WTC11 (cell line): Measurements from ENCODE around the gene GABRG3.

ENCODE experiments used
- AR ChIP-seq: fragments of 250-450 bp; sonication (Bioruptor Pico); IDR thresholded peaks from 2 replicates; pipeline ENCODE4 v1.9.0; 2021; ENCODE audit warnings: mild to moderate bottlenecking
- ATF1 ChIP-seq: sonication (generic); formaldehyde crosslinking; IDR thresholded peaks from 2 replicates; pipeline ENCODE4 v1.8.1; 2023; ENCODE audit warnings: mild to moderate bottlenecking, moderate library complexity, missing genetic modification reagents
- CTCF ChIP-seq: fragments of 200-600 bp; IDR thresholded peaks from 2 replicates; pipeline ENCODE4 v1.8.0; 2022; ENCODE audit warnings: antibody characterized with exemption
- JAZF1 ChIP-seq: fragments of 250-450 bp; sonication (Bioruptor Pico); IDR thresholded peaks from 2 replicates; pipeline ENCODE4 v1.9.0; 2021; ENCODE audit warnings: moderate library complexity, mild to moderate bottlenecking, inconsistent platforms
- MAX ChIP-seq: sonication (generic); formaldehyde crosslinking; IDR thresholded peaks from 2 replicates; pipeline ENCODE4 v1.8.0; 2022; ENCODE audit warnings: mild to moderate bottlenecking, missing genetic modification reagents
- NFYB ChIP-seq: sonication (generic); formaldehyde crosslinking; conservative IDR thresholded peaks from 2 replicates; pipeline ENCODE4 v1.8.0; 2022; ENCODE audit warnings: low read depth, missing genetic modification reagents
- PREB ChIP-seq: sonication (generic); formaldehyde crosslinking; IDR thresholded peaks from 2 replicates; pipeline ENCODE4 v1.8.1; 2022; ENCODE audit warnings: mild to moderate bottlenecking, missing genetic modification reagents, moderate library complexity, borderline replicate concordance
- RELA ChIP-seq: sonication (generic); formaldehyde crosslinking; IDR thresholded peaks from 2 replicates; pipeline ENCODE4 v1.8.1; 2022; ENCODE audit warnings: missing genetic modification reagents, mild to moderate bottlenecking, borderline replicate concordance
- ZNF138 ChIP-seq: sonication (generic); formaldehyde crosslinking; conservative IDR thresholded peaks from 2 replicates; pipeline ENCODE4 v1.8.1; 2022; ENCODE audit warnings: mild to moderate bottlenecking, moderate library complexity, missing genetic modification reagents

- TF ChIP-seq MAX (no peak), ATF1 (CRISPR knock-in tag) (no peak), CTCF (no peak), AR (CRISPR knock-in tag) (no peak), JAZF1 (CRISPR knock-in tag) (no peak), ZNF138 (no peak), PREB (CRISPR knock-in tag) (no peak), NFYB (CRISPR knock-in tag) (no peak), RELA (CRISPR knock-in tag) (no peak)
Observed at GRCh38 chr15:27182561-27183110, 211.7 kb downstream of the GABRG3 start.
